ENCODE results near the gene NAXD. TPM values are rescaled to one million over a fixed set of nuclear protein-coding genes. Genes with fewer than 3 reads are reported as not detected.

Gene NAXD
- total RNA-seq, 6 donors from 2014 or later, result 19.6 to 38.8 (median 29.4) TPM

DNA sequence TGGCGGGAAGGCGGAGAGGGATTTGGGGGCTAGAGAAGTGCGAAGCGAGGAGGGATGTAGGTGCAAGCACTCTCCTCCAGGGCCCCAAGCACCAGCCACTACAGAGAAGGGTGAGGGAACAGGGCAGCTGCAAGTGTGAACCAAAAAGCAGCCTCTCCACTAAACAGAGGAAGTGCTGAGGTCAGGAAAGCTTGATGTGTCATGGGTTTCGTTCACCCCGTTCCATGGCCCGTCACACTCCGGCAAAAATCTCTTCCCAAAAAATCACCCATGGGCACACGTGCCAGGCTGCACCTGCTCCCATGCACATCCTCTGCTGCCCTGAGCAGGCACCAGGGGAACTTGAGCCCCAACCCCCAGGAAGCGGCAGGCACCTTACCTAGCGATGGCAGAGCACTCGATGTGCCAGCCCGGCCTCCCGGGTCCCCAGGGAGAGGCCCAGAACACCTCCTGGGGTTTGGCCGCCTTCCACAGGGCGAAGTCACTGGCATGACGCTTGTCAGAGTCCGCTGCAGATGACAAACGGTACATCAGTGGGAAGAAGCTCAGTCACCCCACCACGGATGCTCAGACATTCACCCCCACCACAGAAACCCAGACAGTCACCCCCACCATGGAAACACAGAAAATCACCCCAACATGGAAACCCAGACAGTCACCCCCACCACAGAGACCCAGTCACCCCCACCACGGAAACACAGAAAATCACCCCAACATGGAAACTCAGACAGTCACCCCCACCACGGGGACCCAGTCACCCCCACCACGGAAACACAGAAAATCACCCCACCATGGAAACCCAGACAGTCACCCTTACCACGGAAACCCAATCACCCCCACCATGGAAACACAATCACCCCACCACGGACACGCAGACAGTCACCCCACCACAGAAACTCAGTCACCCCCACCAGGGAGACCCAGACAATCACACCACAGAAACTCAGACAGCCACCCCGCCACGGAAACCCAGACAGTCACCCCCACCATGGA lies 61.5 kb downstream of the NAXD start:
- WGBS, 2 donors, result 84 to 90% methylated on average over 11 to 24 of the region's 28 CpGs
- DNase-seq (peak in 1 of 2 donors; percentile 51), ATAC-seq (ENCODE audit: low FRiP score in 2 of 2) (peak; percentile 61 to 72)
- TF ChIP-seq EP300 (IDR thresholded peaks at IDR 0.05), result no peak
- no peak for TF ChIP-seq POLR2A (IDR thresholded peaks at IDR 0.05)
- TF ChIP-seq CTCF (IDR thresholded peaks at IDR 0.05), result no peak
- no peak for TF ChIP-seq POLR2AphosphoS5 (IDR thresholded peaks at IDR 0.05)
- H3K27ac ChIP-seq, result peak overlapping the region in 1 of 4 donors; percentile 53
- H3K27me3 ChIP-seq, result no peaks in the 10 kb centered on the region
- H3K36me3 ChIP-seq, result peaks cover 12 to 50% (median 39%) of the 10 kb centered on the region in 4 donors
- no peaks in the 10 kb centered on the region for H3K9me3 ChIP-seq
- no peak overlapping the region for H3K4me3 ChIP-seq
- H3K4me1 ChIP-seq, result no peaks in the 10 kb centered on the region

DNA sequence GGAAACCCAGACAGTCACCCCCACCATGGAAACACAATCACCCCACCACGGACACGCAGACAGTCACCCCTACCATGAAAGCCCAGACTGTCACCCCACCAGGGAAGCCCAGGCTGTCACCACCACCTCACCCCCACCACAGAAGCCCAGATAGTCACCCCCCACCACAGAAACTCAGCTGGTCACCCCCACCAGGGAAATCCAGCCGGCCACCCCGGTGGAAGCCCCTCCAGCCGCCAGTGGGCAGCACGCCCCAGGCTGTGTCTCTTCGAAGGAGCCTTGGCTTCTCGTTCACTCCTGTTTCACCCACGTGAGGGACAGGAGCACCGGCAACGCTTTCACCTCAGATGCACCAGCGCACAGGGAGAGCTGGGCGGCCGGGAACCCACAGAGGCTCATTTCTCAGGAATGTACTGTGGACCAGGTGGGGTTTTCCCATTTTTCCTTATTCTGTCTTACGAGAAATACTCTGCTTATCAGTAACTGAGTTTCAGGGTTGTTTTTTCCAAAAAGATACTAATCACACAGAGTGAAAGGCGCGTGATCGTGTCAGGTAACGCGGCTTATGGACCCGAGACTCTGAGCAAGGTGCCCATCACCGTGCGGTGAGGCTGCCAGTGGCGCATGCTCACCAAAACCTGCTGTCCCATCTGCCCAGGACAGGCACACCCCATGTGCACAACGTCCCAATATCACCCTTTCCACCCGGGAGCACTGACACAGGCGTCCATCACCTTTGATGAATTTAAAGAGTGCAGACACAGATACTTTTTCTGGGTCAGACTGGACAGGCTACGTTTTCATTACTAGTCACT lies 62.6 kb downstream of the NAXD start:
- peak in 1 of 2 donors; percentile 17 for ATAC-seq (ENCODE audit: low FRiP score in 2 of 2)
- H3K4me3 ChIP-seq, result no peak overlapping the region
- H3K27ac ChIP-seq, result no peak overlapping the region
- TF ChIP-seq POLR2A (IDR thresholded peaks at IDR 0.05), result no peak
- no peak for TF ChIP-seq POLR2AphosphoS5 (IDR thresholded peaks at IDR 0.05)
- no peak for TF ChIP-seq EP300 (IDR thresholded peaks at IDR 0.05)
- TF ChIP-seq CTCF (IDR thresholded peaks at IDR 0.05), result no peak
- no peaks in the 10 kb centered on the region for H3K9me3 ChIP-seq
- DNase-seq, result peak in 1 of 2 donors; percentile 69
- H3K4me1 ChIP-seq, result no peaks in the 10 kb centered on the region
- 88 to 92% methylated on average over 28 of the region's 28 CpGs for WGBS, 2 donors
- H3K27me3 ChIP-seq, result no peaks in the 10 kb centered on the region
- peaks cover 14 to 60% (median 46%) of the 10 kb centered on the region in 4 donors for H3K36me3 ChIP-seq

GRCh38 chr13:110680852-110681251 lies 65.5 kb downstream of the NAXD start:
- Histone ChIP-seq H3K36me3 (peaks cover 11 to 80% (median 53%) of the 10 kb centered on the region in 4 donors), H3K27ac (no peak overlapping the region), H3K9me3 (no peaks in the 10 kb centered on the region), H3K4me1 (no peaks in the 10 kb centered on the region), H3K4me3 (no peak overlapping the region), H3K27me3 (no peaks in the 10 kb centered on the region)
- ATAC-seq (ENCODE audit: low FRiP score in 2 of 2) (peak in 1 of 2 donors; percentile 20), DNase-seq (no peak)
- TF ChIP-seq CTCF (IDR thresholded peaks at IDR 0.05) (peak in 4 of 6 experiments; percentile 8 to 29 (median 16)), EP300 (IDR thresholded peaks at IDR 0.05) (no peak), POLR2A (IDR thresholded peaks at IDR 0.05) (no peak), POLR2AphosphoS5 (IDR thresholded peaks at IDR 0.05) (no peak)
- 95 to 98% methylated on average over 7 of the region's 7 CpGs for WGBS, 2 donors

- Histone ChIP-seq H3K27ac (no peak overlapping the region), H3K36me3 (peaks cover 7 to 79% (median 53%) of the 10 kb centered on the region in 4 donors), H3K27me3 (no peaks in the 10 kb centered on the region), H3K4me1 (no peaks in the 10 kb centered on the region), H3K9me3 (no peaks in the 10 kb centered on the region), H3K4me3 (no peak overlapping the region)
- TF ChIP-seq EP300 (IDR thresholded peaks at IDR 0.05) (no peak), POLR2AphosphoS5 (IDR thresholded peaks at IDR 0.05) (no peak), POLR2A (IDR thresholded peaks at IDR 0.05) (no peak), CTCF (IDR thresholded peaks at IDR 0.05) (no peak)
- 88 to 89% methylated on average over 15 of the region's 15 CpGs for WGBS, 2 donors
- no peak for DNase-seq
- ATAC-seq (ENCODE audit: low FRiP score in 2 of 2), result no peak
Measured at GRCh38 chr13:110681868-110682550, 66.7 kb downstream of the NAXD start.

Measured in upper lobe of left lung (tissue), 6 donors.